ENCODE results near the gene GRID1.

DNA sequence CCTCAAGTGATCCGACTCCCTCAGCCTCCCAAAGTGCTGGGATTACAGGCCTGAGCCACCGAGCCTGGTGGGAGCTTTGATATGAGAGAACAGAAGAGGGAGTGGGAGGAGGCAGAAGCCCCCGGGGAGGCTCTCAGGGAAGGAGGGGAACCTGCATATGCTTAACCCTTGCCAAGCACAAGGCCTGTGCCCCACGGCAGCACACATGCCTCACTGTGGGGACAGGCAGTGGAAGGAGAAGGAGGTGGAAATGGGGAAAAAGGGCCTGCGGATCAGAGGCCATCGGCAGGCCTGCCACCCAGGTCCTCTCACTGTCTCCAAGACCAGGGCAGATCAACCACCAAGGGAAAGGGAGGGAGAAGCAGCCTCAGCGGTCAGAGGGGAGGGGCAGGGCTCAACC is 7.2 kb upstream of the GRID1 start:
- TF ChIP-seq, protein P1, sequence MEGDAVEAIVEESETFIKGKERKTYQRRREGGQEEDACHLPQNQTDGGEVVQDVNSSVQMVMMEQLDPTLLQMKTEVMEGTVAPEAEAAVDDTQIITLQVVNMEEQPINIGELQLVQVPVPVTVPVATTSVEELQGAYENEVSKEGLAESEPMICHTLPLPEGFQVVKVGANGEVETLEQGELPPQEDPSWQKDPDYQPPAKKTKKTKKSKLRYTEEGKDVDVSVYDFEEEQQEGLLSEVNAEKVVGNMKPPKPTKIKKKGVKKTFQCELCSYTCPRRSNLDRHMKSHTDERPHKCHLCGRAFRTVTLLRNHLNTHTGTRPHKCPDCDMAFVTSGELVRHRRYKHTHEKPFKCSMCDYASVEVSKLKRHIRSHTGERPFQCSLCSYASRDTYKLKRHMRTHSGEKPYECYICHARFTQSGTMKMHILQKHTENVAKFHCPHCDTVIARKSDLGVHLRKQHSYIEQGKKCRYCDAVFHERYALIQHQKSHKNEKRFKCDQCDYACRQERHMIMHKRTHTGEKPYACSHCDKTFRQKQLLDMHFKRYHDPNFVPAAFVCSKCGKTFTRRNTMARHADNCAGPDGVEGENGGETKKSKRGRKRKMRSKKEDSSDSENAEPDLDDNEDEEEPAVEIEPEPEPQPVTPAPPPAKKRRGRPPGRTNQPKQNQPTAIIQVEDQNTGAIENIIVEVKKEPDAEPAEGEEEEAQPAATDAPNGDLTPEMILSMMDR (IDR thresholded peaks at IDR 0.05; ENCODE audit: low read length) = no peak
- no peak for TF ChIP-seq EZH2 (optimal IDR thresholded peaks at IDR 0.05; ENCODE audit: low read depth, low read length)
